Endothelial cell (in vitro differentiated cells): ENCODE results near the gene BCDIN3D. TPM values are rescaled to one million over a fixed set of nuclear protein-coding genes. Genes with fewer than 3 reads are reported as not detected.

Source experiments
- DNase-seq: peaks from one replicate; pipeline ENCODE4 v3.0.0; 2021; ENCODE audit warnings: low spot score
- H3K27ac Mint-ChIP-seq: one replicate; pipeline ENCODE4 v1.8.0; 2021; ENCODE audit warnings: mixed read lengths, inconsistent platforms; ENCODE audit not compliant: unreplicated experiment
- H3K27me3 Mint-ChIP-seq: one replicate; pipeline ENCODE4 v1.8.0; 2021; ENCODE audit warnings: mild to moderate bottlenecking, moderate library complexity, mixed read lengths, inconsistent platforms; ENCODE audit not compliant: unreplicated experiment
- H3K36me3 Mint-ChIP-seq: one replicate; pipeline ENCODE4 v1.8.0; 2021; ENCODE audit warnings: mild to moderate bottlenecking, low read depth, mixed read lengths, inconsistent platforms; ENCODE audit not compliant: unreplicated experiment
- H3K4me1 Mint-ChIP-seq: one replicate; pipeline ENCODE4 v1.8.0; 2021; ENCODE audit warnings: mild to moderate bottlenecking, mixed read lengths, inconsistent platforms; ENCODE audit not compliant: unreplicated experiment
- H3K4me3 Mint-ChIP-seq: one replicate; pipeline ENCODE4 v1.8.0; 2021; ENCODE audit warnings: mild to moderate bottlenecking, mixed read lengths, inconsistent platforms; ENCODE audit not compliant: unreplicated experiment
- H3K9me3 Mint-ChIP-seq: one replicate; pipeline ENCODE4 v1.8.0; 2021; ENCODE audit warnings: mixed read lengths, inconsistent platforms; ENCODE audit not compliant: unreplicated experiment
- CTCF ChIP-seq: fragments of 200-600 bp; sonication (generic); IDR thresholded peaks from one replicate; pipeline ENCODE4 v1.5.0; 2021; ENCODE audit warnings: antibody characterized with exemption; ENCODE audit not compliant: unreplicated experiment
- total RNA-seq: library from RNA; stranded (reverse); fragmentation: NEBNext Ultra II Directional; extraction: Animal tissue kit (Norgen Biotek cat#: 25700); gene quantifications from one replicate; pipeline ENCODE4 v1.2.1, GENCODE V29; 2021; ENCODE audit not compliant: unreplicated experiment

BCDIN3D gene
- total RNA-seq, 1 donor from 2014 or later: 2.6 TPM

GRCh38 chr12:49825360-49825970 is 17.4 kb downstream of the BCDIN3D start:
- DNase-seq: no peak
- H3K27me3 Mint-ChIP-seq: peaks cover 14% of the 10 kb centered on the region
- H3K9me3 Mint-ChIP-seq: no peaks in the 10 kb centered on the region
- H3K36me3 Mint-ChIP-seq: peaks cover 17% of the 10 kb centered on the region
- peak overlapping the region; percentile 21 for H3K4me3 Mint-ChIP-seq
- H3K27ac Mint-ChIP-seq: no peak overlapping the region
- H3K4me1 Mint-ChIP-seq: peaks cover 50% of the 10 kb centered on the region
- TF ChIP-seq CTCF: no peak

GRCh38 chr12:49824895-49825294 is 18.0 kb downstream of the BCDIN3D start:
- TF ChIP-seq CTCF: no peak
- Mint-ChIP-seq H3K27me3 (peaks cover 16% of the 10 kb centered on the region), H3K36me3 (peaks cover 18% of the 10 kb centered on the region), H3K9me3 (no peaks in the 10 kb centered on the region), H3K4me3 (peak overlapping the region; percentile 10), H3K27ac (no peak overlapping the region), H3K4me1 (peaks cover 53% of the 10 kb centered on the region)
- DNase-seq: no peak

- H3K4me3 Mint-ChIP-seq: no peak overlapping the region
- peaks cover 23% of the 10 kb centered on the region for H3K36me3 Mint-ChIP-seq
- TF ChIP-seq CTCF: no peak
- DNase-seq: no peak
- no peaks in the 10 kb centered on the region for H3K9me3 Mint-ChIP-seq
- peaks cover 17% of the 10 kb centered on the region for H3K27me3 Mint-ChIP-seq
- peaks cover 57% of the 10 kb centered on the region for H3K4me1 Mint-ChIP-seq
- no peak overlapping the region for H3K27ac Mint-ChIP-seq
Observed at GRCh38 chr12:49824416-49824815, 18.5 kb downstream of the BCDIN3D start.

- no peaks in the 10 kb centered on the region for H3K9me3 Mint-ChIP-seq
- H3K4me1 Mint-ChIP-seq: peaks cover 54% of the 10 kb centered on the region
- H3K27ac Mint-ChIP-seq: no peak overlapping the region
- peaks cover 25% of the 10 kb centered on the region for H3K36me3 Mint-ChIP-seq
- TF ChIP-seq CTCF: no peak
- no peak for DNase-seq
- H3K27me3 Mint-ChIP-seq: peaks cover 15% of the 10 kb centered on the region
- H3K4me3 Mint-ChIP-seq: no peak overlapping the region
Observed at GRCh38 chr12:49823951-49824350, 19.0 kb downstream of the BCDIN3D start.

GRCh38 chr12:49823350-49823749 is 19.6 kb downstream of the BCDIN3D start:
- Mint-ChIP-seq H3K4me3 (no peak overlapping the region), H3K9me3 (no peaks in the 10 kb centered on the region), H3K27ac (no peak overlapping the region), H3K36me3 (peaks cover 25% of the 10 kb centered on the region), H3K27me3 (peaks cover 12% of the 10 kb centered on the region), H3K4me1 (peaks cover 50% of the 10 kb centered on the region)
- no peak for TF ChIP-seq CTCF
- no peak for DNase-seq
